NT2/D1 (cell line): ENCODE results near the gene TRRAP.

Experiments used
- SUZ12 ChIP-seq: IDR thresholded peaks from 2 replicates; pipeline ENCODE4 v1.6.1; 2011; ENCODE audit not compliant: insufficient read length, insufficient read depth; ENCODE audit errors: extremely low read depth
- YY1 ChIP-seq: IDR thresholded peaks from 2 replicates; pipeline ENCODE4 v1.6.1; 2011; ENCODE audit not compliant: insufficient read length, insufficient read depth

GRCh38 chr7:98879198-98879978 is 1.1 kb downstream of the TRRAP start:
- TF ChIP-seq YY1 (no peak), SUZ12 (no peak)
